Measurements from ENCODE around the gene ADPRS.

ADPRS gene

GRCh38 chr1:36137776-36138175 lies 49.1 kb downstream of the ADPRS start:
- no peak for DNase-seq (ENCODE audit: low spot score)
- Mint-ChIP-seq H3K27ac (no peak overlapping the region), H3K4me1 (ENCODE audit: low read depth) (peaks cover 15% of the 10 kb centered on the region), H3K4me3 (no peak overlapping the region), H3K27me3 (ENCODE audit: low read depth) (no peaks in the 10 kb centered on the region), H3K9me3 (no peaks in the 10 kb centered on the region), H3K36me3 (ENCODE audit: low read depth) (peaks cover 25% of the 10 kb centered on the region)

GRCh38 chr1:36139521-36139920 lies 50.8 kb downstream of the ADPRS start:
- Mint-ChIP-seq H3K36me3 (ENCODE audit: low read depth) (peaks cover 25% of the 10 kb centered on the region), H3K4me3 (no peak overlapping the region), H3K27me3 (ENCODE audit: low read depth) (no peaks in the 10 kb centered on the region), H3K9me3 (no peaks in the 10 kb centered on the region), H3K4me1 (ENCODE audit: low read depth) (peaks cover 25% of the 10 kb centered on the region), H3K27ac (no peak overlapping the region)
- DNase-seq (ENCODE audit: low spot score), result no peak

GRCh38 chr1:36142121-36142520 lies 53.4 kb downstream of the ADPRS start:
- Mint-ChIP-seq H3K27me3 (ENCODE audit: low read depth) (no peaks in the 10 kb centered on the region), H3K27ac (peak overlapping the region; percentile 24), H3K4me3 (no peak overlapping the region), H3K9me3 (no peaks in the 10 kb centered on the region), H3K4me1 (ENCODE audit: low read depth) (peaks cover 23% of the 10 kb centered on the region), H3K36me3 (ENCODE audit: low read depth) (peaks cover 27% of the 10 kb centered on the region)
- no peak for DNase-seq (ENCODE audit: low spot score)

GRCh38 chr1:36143424-36143823 lies 54.7 kb downstream of the ADPRS start:
- no peak overlapping the region for H3K4me3 Mint-ChIP-seq
- peaks cover 30% of the 10 kb centered on the region for H3K4me1 Mint-ChIP-seq (ENCODE audit: low read depth)
- no peaks in the 10 kb centered on the region for H3K9me3 Mint-ChIP-seq
- no peaks in the 10 kb centered on the region for H3K27me3 Mint-ChIP-seq (ENCODE audit: low read depth)
- H3K27ac Mint-ChIP-seq, result no peak overlapping the region
- no peak for DNase-seq (ENCODE audit: low spot score)
- peaks cover 19% of the 10 kb centered on the region for H3K36me3 Mint-ChIP-seq (ENCODE audit: low read depth)

Measured in T-helper 2 cell treated with Interferon-gamma antibody and Interleukin-4, amounts not matched to agents 5 μg/mL and 100 μg/mL, for 36 hours (primary cell).